ENCODE results near the gene VILL.
"Not testable (repeated sequence)": the region's sequence is repeated elsewhere in the genome, so short reads cannot be mapped to it uniquely, and the experiment has no call there.

Gene VILL

DNA sequence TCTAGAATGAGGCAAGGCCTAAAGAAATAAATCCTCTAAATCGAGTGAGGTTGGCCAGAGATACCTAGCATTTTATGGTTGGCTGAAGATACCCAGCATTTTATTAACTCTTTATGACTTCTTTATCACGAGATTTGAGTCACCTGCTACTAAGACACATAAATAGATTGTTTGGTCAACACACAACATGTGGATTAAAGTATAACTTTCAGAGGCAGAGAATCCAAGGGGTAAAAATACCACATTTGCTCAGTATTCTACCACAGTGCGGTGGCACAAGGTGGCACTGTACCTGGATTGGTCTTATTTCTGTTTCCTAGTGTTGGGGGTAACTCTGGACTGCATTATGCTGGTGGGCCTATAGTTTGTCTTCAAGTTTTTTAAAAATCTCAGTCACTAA is 27.0 kb upstream of the VILL start:
- no peak for DNase-seq (ENCODE audit: low read depth in 3 of 3)

DNA sequence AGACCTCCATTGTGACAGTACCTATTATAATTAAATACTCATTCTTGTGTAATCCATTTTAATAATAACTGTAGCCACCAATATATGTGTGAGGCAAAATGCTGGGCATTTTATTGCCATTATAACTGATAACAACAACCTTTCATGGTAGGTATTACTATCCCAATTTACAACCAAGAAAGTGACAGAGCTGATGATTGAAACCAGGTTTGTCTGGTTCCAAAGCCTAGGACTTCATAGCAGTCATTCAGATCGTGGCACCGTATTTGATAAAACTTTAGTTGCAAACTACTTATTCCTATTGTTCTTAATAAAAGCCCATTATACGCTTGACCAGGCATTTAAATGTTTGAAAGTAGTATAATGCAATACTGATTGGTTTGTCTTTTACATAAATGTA is 26.4 kb upstream of the VILL start:
- no peak for DNase-seq (ENCODE audit: low read depth in 3 of 3)

DNA sequence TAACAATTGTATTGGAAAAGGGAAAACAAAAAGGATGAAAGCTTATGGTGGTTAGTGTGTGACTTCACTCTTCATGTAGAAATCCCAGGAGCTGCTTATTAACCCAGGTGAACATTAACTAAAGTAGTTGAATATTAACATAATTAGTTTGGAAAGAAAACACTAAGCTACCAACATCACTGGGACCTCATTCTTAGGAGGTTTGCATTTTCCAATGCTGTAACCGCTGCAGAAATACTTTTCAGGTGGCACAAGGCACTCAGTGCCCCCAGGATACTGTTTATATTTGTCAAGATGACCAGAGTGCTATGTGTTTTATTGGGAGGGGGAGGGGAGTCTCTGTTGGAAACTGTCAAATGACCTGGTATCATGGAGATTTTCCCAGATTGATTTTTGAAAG is 25.9 kb upstream of the VILL start:
- no peak for DNase-seq (ENCODE audit: low read depth in 3 of 3)

DNA sequence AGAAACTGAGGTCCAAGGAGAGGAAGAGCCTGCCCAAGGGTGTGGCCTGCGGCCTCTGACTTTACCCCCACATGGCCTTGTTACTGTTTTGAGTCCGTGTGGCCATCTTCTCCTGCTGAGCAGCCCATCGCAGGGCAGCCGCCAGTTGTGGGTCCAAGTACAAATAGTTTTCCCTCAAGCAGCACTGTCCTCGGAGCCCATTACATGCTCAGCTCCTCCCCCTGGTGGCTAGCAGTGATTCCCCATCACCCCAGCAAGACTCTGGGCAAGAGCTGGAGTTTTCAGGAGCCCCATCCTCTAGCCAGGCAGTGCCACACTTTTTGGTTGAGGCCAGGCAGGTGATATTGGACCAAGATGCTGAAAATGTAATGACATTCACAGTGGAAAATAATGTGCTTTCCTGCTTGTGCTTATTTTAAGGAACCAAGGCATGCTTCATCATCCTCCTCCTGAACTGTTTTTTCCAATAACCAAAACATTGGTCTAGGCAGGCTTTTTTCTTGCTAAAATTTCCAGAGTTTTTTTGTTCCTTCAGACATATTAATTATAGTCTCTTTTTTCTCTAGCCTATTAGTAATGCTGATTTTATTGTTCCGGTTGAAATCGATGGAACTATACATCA is 23.2 kb upstream of the VILL start:
- peak; percentile 30 to 58 (median 37) for DNase-seq (ENCODE audit: low read depth in 3 of 3)

DNA sequence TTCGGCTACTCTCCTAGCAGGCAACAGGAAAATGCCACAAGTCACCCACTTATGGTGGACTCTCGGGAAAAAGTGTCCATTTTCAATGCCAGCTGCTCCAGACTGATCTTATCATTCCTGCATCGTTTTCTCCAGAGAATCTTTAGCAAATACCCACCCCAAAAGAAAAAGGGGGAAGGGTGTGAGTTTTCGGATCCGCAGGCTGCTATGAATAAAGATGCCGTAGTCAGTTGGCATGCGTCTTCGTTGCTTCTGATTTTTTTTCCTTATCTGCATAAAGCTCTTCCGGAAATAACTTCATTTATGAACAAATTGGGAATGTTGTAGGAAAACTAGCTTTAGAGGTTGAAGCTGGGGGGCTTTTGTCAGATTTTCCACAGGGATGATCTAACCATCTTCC is 22.4 kb upstream of the VILL start:
- no peak for DNase-seq (ENCODE audit: low read depth in 3 of 3)

DNA sequence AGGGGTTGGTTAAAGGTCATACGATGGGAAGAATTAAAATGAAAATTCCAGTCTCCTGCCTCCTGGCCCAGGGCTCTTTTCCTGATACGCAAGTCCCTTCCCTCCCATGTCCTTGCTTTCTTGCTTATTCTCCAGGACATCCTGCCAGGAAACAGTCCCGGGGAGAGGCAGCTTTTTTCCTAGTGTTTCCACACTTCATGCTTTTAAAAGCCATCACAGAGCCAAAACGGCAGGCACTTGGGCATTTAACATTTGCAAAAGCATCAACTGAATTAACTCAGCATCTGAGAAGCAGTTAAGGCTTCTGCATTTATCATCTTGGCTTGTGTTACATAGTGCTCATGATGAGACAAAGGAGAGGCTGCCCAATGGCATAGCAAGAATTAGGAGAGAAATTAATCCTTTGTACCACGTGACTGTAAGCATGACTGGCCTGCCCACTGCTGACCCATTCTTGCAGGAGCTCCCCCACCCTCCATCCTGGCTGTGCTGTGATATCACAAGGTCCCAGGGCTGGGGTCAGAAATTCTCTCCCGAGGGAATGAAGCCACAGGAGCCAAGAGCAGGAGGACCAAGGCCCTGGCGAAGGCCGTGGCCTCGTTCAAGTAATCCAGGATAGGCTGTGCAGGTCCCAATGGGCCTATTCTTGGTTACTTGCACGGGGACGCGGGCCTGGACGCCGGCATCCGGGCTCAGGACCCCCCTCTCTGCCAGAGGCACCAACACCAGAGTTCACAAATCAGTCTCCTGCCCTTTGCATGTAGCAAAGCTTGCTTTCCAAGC is 21.6 kb upstream of the VILL start:
- DNase-seq (ENCODE audit: low read depth in 3 of 3) = no peak

DNA sequence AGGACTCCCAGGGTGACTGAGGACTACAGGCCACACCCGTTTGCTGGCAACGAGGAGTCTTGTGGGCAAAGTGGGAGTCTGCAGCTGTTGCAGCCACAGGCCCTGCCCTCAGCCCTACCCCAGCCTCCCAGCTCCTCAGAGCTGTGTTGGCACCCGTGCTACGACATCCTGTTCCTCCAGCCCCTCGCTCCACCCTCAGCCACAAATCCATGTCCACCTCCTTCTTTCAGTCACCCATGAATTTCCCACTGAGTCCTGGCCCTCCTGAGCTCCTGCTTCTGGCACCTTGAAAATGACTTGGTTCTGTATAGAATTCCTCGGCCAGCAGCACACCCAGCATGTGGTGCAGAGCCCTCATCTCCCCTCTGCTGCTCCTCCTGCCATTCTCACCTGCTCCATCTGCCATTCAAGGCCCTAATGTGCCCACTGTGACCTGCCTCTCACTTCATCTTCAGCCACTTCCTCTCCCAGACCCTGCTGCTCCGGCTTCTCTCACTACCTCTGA is 20.9 kb upstream of the VILL start:
- DNase-seq (ENCODE audit: low read depth in 3 of 3) = no peak

DNA sequence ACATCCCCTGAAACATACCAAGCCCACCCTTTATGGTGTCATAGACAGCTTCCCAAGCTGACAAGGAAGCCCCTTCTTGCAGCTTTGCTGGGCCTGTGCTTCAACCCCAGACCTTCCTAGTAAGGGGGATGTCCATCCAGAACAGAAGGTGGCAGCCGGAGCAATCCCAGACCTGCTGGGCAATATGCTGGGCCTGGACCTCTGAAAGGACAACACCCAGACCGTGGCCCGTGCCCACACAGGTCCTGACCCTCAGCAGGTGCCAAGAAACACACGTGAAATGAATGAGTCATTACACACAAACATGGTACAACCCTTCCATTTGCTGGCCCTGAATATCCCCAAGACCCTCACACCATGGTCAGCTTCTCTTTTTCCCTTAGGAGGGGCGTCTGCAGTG is 19.8 kb upstream of the VILL start:
- no peak for DNase-seq (ENCODE audit: low read depth in 3 of 3)

DNA sequence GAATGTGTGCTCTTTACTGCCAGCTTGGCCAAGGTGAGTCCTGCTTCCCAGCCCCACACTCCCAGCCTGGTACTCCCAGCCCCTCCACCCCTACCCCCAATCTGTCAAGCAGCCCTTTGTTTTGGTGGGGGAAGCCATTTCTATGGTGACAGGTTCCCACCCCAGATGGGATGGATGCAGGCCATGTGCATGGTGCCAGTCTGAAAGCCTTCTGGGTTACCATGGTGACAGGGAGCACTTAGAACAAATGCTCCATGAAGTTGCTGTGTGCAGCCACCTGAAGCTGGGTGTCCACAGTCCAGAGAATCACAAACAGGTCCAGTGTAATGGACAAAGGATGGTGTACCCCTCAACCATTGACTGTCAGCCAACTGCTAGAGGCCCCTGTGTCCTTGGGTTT is 19.1 kb upstream of the VILL start:
- no peak for DNase-seq (ENCODE audit: low read depth in 3 of 3)

DNA sequence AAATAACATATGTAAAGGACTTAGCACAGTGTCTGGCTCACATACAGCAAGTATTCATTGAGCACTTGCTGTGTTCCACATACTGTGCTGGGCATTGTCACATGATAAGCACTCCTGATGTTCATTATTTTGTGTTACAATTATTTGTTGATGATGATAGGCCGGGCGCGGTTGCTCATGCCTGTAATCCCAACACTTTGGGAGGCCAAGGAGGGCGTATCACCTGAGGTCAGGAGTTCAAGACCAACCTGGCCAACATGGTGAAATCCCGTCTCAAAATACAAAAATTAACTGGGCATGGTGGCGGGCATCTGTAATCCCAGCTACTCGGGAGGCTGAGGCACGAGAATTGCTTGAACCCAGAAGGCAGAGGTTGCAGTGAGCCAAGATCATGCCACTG is 18.5 kb upstream of the VILL start:
- not testable (repeated sequence) for DNase-seq (ENCODE audit: low read depth in 3 of 3)

DNA sequence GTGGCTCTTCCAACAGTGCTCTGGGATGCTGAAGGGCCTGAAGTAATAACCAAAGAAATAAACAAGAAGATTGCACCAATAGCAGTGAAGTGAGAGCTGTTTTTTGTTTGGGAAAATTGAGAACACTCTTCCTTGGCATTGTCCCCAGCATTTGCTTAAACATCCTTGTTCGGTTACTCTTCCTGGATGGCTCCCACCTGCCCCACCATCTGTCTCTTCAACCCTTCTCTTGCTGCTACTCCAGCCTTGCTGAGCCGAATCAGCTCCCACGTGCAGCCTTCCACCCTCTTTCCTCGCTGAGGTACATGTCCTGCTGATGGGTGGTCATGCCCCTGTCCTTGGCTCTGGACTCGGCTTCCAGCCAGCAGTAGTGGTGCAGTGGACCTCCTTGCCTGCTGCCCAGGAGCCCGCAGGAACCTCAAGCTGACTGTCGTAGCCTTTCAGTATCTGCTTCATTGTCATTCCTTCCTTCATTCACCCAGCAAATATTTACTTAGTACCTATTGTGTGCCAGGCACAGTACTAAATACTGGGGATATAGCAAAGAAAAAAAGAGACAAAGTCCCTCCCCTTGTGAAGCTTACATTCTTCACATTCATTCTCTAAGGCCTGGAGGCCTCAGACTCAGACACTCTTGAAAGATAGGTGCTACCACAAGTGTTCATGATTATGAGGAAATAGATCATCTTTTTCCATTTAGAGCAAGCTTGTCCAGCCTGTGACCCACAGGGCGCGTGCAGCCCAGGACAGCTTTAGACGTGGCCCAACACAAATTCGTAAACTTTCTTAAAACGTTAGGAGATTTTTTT is 17.1 kb upstream of the VILL start:
- no peak for DNase-seq (ENCODE audit: low read depth in 3 of 3)

DNA sequence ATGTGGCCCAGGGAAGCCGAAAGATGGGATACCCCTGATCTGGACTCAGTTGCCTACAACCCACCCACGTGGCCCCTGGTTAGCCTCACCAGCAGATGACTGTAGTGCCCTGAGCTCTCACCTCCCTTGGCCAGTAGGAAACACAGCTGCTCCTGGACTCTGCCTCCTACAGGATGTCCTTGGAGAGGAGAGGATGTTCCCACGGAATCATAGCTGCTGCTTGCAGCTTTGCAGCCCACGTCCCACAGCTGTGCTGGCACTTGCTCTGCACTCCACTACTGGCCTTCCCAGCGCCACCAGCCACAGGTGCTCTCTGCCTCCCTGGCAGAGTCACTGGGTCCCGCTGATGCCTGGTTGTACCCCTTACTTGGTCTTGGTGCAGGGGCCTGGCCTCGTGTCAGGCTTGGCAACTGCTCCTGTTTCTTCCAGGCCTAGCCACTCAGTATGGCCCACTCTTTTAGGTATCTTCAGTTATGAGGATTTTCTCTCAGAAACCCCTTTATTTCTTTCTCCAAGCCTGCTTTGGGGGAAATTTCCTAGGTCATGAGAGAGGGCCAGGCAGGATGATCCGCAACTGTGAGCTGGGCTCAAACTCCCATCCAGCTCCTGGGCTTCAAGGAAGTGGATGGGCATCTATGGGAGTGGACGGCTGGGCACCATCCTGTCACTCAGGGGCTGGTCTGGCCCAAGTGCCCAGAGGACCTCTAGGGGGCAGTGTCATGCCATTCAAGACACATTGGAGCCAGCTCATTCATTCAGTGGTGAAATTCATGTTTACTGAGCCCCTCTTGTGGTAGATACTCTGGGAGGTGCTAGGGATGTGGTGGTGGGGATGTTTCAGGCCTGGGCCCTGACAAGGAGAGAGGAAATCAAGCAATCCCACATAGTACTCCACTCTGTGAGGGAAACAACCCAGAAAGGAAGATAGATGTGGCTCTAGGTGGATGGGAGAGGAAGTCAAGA is 16.2 kb upstream of the VILL start:
- DNase-seq (ENCODE audit: low read depth in 3 of 3) = peak; percentile 33 to 56 (median 45)

DNA sequence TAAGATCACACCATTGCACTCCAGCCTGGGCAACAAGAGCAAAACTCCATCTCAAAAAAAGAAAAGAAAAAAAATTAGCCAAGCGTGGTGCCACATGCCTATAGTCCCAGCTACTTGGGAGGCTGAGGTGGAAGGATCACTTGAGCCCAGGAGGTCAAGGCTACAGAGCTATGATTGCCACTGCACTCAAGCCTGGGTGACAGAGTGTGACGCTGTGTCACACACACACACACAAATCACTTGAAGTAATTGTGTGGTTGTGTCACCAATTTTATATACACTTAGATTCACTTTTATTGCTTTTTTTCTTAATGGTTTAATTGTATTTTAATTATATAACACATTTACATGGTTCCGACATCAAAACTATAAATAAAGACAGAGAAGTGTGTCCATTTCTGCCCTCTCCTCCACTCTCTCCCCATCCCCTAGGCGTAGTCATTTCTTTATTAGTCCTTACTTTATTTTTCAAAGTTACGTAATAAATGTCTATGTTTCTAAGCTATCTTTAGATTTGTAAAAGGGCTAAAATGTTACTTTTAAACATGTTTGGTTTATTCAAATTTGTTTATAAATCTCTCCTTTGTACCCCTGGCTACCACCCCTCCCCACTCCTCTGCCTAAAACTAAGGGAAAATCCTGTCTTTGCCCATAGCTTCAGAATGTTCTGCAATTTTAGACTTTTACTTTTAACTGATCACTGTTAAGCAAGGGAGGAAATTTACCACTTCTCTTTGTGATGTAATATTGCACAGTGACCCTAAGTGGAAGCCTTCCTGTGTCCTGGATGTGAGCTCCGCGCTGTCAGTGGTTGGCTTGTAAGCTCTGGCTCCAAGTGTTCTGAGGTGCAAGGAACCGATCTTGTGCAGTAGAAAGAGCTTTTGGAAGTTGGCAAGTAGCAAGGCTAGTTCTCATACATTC is 10.8 kb upstream of the VILL start:
- no peak for DNase-seq (ENCODE audit: low read depth in 3 of 3)

DNA sequence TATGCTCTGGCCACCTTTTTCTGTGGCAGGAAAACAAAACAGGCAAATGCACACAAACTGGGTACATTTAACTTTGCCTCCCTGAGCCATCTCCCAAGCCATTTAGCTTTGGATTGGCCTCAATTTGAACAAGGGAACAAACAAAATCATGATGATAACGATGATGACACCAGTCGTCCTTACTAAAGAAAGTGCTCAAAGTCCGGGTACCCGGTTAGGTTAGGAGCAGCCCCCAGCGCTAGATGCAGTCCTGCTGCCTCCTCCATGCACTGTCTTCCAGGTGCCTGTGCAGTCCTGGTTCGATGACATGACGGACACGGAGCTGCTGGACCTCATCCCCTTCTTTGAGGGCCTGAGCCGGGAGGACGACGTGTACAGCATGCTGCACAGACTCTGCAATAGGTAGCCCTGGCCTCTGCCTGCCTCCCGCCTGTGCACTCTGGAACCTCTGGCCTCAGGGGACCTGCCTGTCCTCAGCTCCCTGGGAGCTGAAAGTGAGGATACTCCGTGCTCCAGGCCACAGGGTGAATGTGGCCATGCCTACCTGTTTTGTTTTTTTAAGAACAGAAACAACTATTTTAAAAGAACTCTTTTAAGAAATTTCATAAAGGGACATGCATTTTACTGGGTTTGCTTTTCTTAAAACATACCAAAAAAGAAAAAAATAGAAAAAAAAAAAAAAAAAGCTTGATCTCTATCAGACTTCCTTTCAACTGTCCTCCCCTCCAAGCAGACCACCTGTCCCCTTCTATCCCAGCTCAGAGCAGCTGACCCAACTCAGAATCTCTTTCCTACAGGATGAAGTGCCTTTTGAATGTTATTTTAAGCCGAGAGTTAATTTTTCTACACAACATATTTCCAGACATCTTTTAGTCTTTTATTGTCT is 9.9 kb upstream of the VILL start:
- no peak for DNase-seq (ENCODE audit: low read depth in 3 of 3)

DNA sequence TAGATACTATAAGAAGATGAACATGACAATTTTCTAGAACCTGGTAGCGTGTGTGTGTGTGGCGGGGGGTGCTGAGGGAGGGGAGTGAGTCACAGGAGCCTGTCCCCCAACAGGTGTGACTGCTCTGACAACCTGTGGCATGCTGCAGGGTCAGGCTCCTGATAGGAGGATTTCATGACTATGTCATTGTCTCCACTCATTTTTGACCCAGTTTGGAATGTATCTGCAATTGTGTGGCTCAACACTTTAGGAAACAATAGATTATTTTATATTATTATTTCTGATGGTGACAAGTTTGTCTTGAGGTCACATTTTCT is 9.3 kb upstream of the VILL start:
- no peak for DNase-seq (ENCODE audit: low read depth in 3 of 3)

DNA sequence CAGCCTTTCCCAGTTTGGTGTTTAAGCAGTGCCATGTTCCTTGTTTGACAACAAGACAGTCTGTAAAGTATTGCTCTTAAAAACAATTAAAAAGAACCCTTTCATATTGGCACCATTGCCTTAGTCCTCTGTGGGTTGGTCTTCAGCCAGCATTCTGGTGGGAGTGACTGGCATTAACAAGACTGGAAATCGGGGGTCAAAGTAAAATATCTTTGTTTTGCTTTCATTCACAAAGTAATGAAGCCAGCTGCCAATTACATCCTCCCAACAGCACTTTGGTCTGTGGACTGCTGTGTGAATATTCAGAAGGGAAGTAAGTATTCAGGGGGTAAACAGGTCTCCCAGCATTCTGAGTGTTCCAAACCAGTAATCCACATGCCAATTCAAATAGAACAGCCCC is 8.3 kb upstream of the VILL start:
- no peak for DNase-seq (ENCODE audit: low read depth in 3 of 3)

DNA sequence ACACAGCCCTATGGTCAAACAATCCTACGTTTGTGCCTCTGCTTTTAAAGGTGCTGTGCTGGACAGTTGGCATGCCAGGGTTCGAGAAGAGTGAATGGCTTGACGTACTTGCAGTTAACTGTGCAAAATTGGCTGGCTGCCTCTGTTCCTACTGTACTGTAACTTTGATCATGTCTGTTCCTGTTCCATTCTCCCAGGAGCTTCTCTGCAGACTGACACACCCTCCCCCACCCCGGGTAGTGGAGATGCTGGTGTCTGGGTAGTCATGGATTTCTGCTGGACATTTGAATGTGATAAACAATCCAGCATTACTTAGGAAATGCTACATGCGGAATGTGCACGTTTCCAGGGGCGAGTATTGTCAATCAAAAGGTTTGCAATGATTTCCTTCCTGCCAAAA is 6.5 kb upstream of the VILL start:
- no peak for DNase-seq (ENCODE audit: low read depth in 3 of 3)

DNA sequence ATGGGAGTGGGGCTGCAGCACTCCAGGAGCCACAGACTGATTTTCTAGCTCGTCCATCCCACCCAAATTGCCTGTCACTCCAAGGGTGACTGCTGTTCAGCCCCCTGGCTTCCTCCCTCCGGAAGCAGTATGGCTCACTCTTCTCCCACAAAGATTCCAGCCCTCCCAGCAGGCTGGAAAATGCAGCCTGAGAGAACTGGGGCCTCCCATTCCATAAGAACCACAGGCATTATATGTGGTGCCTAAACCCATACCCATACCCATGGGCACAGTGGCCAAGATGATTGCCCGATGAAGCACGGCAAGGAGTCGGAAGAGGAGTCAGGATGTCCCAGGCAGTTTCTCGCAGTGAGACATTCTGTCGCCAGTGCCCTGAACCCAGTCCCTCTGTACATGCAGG is 6.0 kb upstream of the VILL start:
- DNase-seq (ENCODE audit: low read depth in 3 of 3) = no peak

DNA sequence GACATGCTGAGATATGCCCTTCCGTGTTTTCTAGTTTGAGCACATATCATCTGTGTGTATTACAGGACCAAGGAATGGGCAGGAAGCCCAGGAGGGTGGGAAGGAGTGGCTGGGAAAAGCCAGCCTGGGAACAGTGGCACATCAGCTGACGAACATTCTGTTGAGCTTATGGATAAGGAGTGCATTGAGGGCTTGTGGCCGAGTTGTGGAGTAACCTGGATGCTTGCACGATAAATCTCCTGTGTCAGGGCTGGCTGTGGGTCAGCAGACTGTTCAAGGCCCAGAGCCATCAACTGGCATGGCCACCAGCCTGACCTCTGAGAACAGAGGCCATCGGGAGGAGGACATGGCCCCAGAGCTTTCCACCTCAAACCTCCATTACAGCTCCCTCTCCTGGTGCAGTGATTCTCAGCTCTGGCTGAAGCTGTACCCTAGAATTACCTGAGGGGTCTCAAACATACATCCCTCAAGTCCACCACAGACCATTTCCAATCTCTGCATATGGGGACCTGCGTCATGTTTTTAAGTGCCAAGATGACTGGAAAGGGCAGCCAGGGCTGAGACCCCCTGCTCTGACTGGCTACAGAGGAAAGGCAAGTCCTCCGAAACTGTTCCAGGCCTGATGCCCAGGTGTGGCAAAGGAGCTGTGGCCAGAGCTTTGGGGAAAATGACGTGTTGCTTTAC is 4.8 kb upstream of the VILL start:
- DNase-seq (ENCODE audit: low read depth in 3 of 3) = no peak

Measured in stimulated activated CD4-positive, alpha-beta T cell treated with anti-CD3 and anti-CD28 coated beads, TNF-alpha, amount 100 ng/mL, for 48 hours (primary cell).